HG03378 (cell line): Measurements from ENCODE around the gene MYH11.

ENCODE experiments used
- ATAC-seq: cut with Tn5 transposase; IDR thresholded peaks from one replicate; pipeline ENCODE4 v1.9.1; 2021; ENCODE audit warnings: mild to moderate bottlenecking, moderate library complexity; ENCODE audit not compliant: unreplicated experiment

The MYH11 gene

GRCh38 chr16:15856901-15857698 is at the start of gene MYH11:
MYH11 (minus strand) TSS chr16:15857028; CDS start chr16:15838252, 18,776 bp downstream.
- ATAC-seq: no peak

GRCh38 chr16:15906439-15906838 is 49.6 kb upstream of the MYH11 start:
- no peak for ATAC-seq

- no peak for ATAC-seq
Measured at GRCh38 chr16:15903960-15904359, 47.1 kb upstream of the MYH11 start.

GRCh38 chr16:15900901-15901500 is 44.2 kb upstream of the MYH11 start:
- ATAC-seq: no peak

GRCh38 chr16:15900357-15900756 is 43.5 kb upstream of the MYH11 start:
- ATAC-seq: no peak

GRCh38 chr16:15899538-15900100 is 42.8 kb upstream of the MYH11 start:
- peak; percentile 74 for ATAC-seq

- ATAC-seq: no peak
Measured at GRCh38 chr16:15898654-15899053, 41.8 kb upstream of the MYH11 start.

GRCh38 chr16:15897834-15898254 is 41.0 kb upstream of the MYH11 start:
- ATAC-seq: no peak

GRCh38 chr16:15897121-15897780 is 40.4 kb upstream of the MYH11 start:
- ATAC-seq: no peak

GRCh38 chr16:15894571-15895374 is 37.9 kb upstream of the MYH11 start:
- ATAC-seq: no peak

GRCh38 chr16:15891508-15891907 is 34.7 kb upstream of the MYH11 start:
- no peak for ATAC-seq

GRCh38 chr16:15888072-15888976 is 31.5 kb upstream of the MYH11 start, which contains the start of gene CEP20:
CEP20 (minus strand) TSS chr16:15888603; CDS start chr16:15888585, 18 bp downstream.
- peak; percentile 91 for ATAC-seq

GRCh38 chr16:15887283-15887682 is 30.5 kb upstream of the MYH11 start:
- no peak for ATAC-seq

- no peak for ATAC-seq
Measured at GRCh38 chr16:15886078-15886477, 29.2 kb upstream of the MYH11 start.

GRCh38 chr16:15885560-15886001 is 28.8 kb upstream of the MYH11 start:
- no peak for ATAC-seq

GRCh38 chr16:15882563-15882962 is 25.7 kb upstream of the MYH11 start:
- no peak for ATAC-seq

- no peak for ATAC-seq
Measured at GRCh38 chr16:15881794-15882379, 25.1 kb upstream of the MYH11 start.

GRCh38 chr16:15880434-15881308 is 23.8 kb upstream of the MYH11 start:
- ATAC-seq: no peak
